HUES6 (cell line): ENCODE measurements around the gene RBM6.
"Not testable (repeated sequence)": the region's sequence is repeated elsewhere in the genome, so short reads cannot be mapped to it uniquely, and the experiment has no call there.

Source experiments
- H3K27ac ChIP-seq: 2 replicates; pipeline ENCODE4 v1.7.0; 2013; ENCODE audit warnings: low read depth, mild to moderate bottlenecking, low read length, inconsistent platforms
- H3K27me3 ChIP-seq: 2 replicates; pipeline ENCODE4 v1.6.1; 2013; ENCODE audit warnings: low read length; ENCODE audit not compliant: control insufficient read depth, insufficient read depth
- H3K36me3 ChIP-seq: 2 replicates; pipeline ENCODE4 v1.6.1; 2013; ENCODE audit warnings: low read length; ENCODE audit not compliant: control insufficient read depth, insufficient read depth
- H3K4me1 ChIP-seq: 2 replicates; pipeline ENCODE4 v1.6.1; 2013; ENCODE audit warnings: low read length; ENCODE audit not compliant: control insufficient read depth, insufficient read depth
- H3K4me3 ChIP-seq: 2 replicates; pipeline ENCODE4 v1.5.1; 2013; ENCODE audit warnings: low read depth, low read length
- H3K9ac ChIP-seq: one replicate; pipeline ENCODE4 v1.6.1; 2013; ENCODE audit warnings: mild to moderate bottlenecking, low read length
- H3K9me3 ChIP-seq: 2 replicates; pipeline ENCODE4 v1.6.1; 2013; ENCODE audit warnings: low read depth, low read length; ENCODE audit not compliant: control insufficient read depth, insufficient read depth

Gene RBM6

GRCh38 chr3:49924683-49925082 is 15.3 kb upstream of the RBM6 start:
- Histone ChIP-seq H3K36me3 (no peaks in the 10 kb centered on the region), H3K4me1 (peaks cover 6% of the 10 kb centered on the region), H3K27me3 (no peaks in the 10 kb centered on the region), H3K4me3 (no peak overlapping the region), H3K9me3 (no peaks in the 10 kb centered on the region), H3K9ac (no peak overlapping the region), H3K27ac (no peak overlapping the region)

GRCh38 chr3:49925485-49925884 is 14.5 kb upstream of the RBM6 start:
- peaks cover 13% of the 10 kb centered on the region for H3K4me1 ChIP-seq
- H3K9me3 ChIP-seq = no peaks in the 10 kb centered on the region
- no peaks in the 10 kb centered on the region for H3K27me3 ChIP-seq
- no peak overlapping the region for H3K9ac ChIP-seq
- no peak overlapping the region for H3K27ac ChIP-seq
- no peak overlapping the region for H3K4me3 ChIP-seq
- H3K36me3 ChIP-seq = no peaks in the 10 kb centered on the region

- Histone ChIP-seq H3K4me3 (no peak overlapping the region), H3K27ac (no peak overlapping the region), H3K9me3 (no peaks in the 10 kb centered on the region)
Observed at GRCh38 chr3:49926117-49926728, 13.7 kb upstream of the RBM6 start.

GRCh38 chr3:49927798-49928197 is 12.2 kb upstream of the RBM6 start:
- Histone ChIP-seq H3K36me3 (no peaks in the 10 kb centered on the region), H3K9me3 (no peaks in the 10 kb centered on the region), H3K27me3 (no peaks in the 10 kb centered on the region), H3K4me1 (peaks cover 22% of the 10 kb centered on the region), H3K4me3 (no peak overlapping the region), H3K9ac (no peak overlapping the region), H3K27ac (no peak overlapping the region)

More at GRCh38 chr3:49926117-49926728, 13.7 kb upstream of the RBM6 start:
- Histone ChIP-seq H3K27me3 (no peaks in the 10 kb centered on the region), H3K9ac (no peak overlapping the region), H3K4me1 (peaks cover 19% of the 10 kb centered on the region), H3K36me3 (no peaks in the 10 kb centered on the region)

- H3K4me3 ChIP-seq = peak overlapping the region; percentile 86; the same call in 1 of the 2 replicates
- no peaks in the 10 kb centered on the region for H3K9me3 ChIP-seq
- no peak overlapping the region for H3K27ac ChIP-seq
- no peaks in the 10 kb centered on the region for H3K36me3 ChIP-seq
- H3K9ac ChIP-seq = no peak overlapping the region
- H3K27me3 ChIP-seq = no peaks in the 10 kb centered on the region
- H3K4me1 ChIP-seq = peaks cover 22% of the 10 kb centered on the region
Observed at GRCh38 chr3:49928481-49929017, 11.4 kb upstream of the RBM6 start.

- peak within 1 kb of the TSS; percentile 68 for H3K9ac ChIP-seq
- H3K4me1 ChIP-seq = peaks cover 22% of the 10 kb centered on the region
- no peaks in the 10 kb centered on the region for H3K9me3 ChIP-seq
- peak within 1 kb of the TSS; percentile 86 for H3K4me3 ChIP-seq
- H3K27me3 ChIP-seq = no peaks in the 10 kb centered on the region
- no peak within 1 kb of the TSS; the same call in 1 of the 2 replicates for H3K27ac ChIP-seq
- H3K36me3 ChIP-seq = no peaks in the 10 kb centered on the region
Observed at GRCh38 chr3:49929291-49930167, 10.4 kb upstream of the RBM6 start, which contains the start of gene MON1A. TSS of gene MON1A (minus strand) at chr3:49929811. CDS start at chr3:49913346, 16,465 bp downstream.

- H3K27me3 ChIP-seq = no peaks in the 10 kb centered on the region
- H3K4me1 ChIP-seq = peaks cover 22% of the 10 kb centered on the region
- peak overlapping the region; percentile 68 for H3K9ac ChIP-seq
- no peak overlapping the region; the same call in 1 of the 2 replicates for H3K27ac ChIP-seq
- no peaks in the 10 kb centered on the region for H3K9me3 ChIP-seq
- no peaks in the 10 kb centered on the region for H3K36me3 ChIP-seq
- H3K4me3 ChIP-seq = peak overlapping the region; percentile 86
Observed at GRCh38 chr3:49930168-49930690, 9.7 kb upstream of the RBM6 start.

- peaks cover 22% of the 10 kb centered on the region for H3K4me1 ChIP-seq
- H3K9ac ChIP-seq = no peak overlapping the region
Observed at GRCh38 chr3:49930922-49931321, 9.0 kb upstream of the RBM6 start.

GRCh38 chr3:49932281-49932680 is 7.7 kb upstream of the RBM6 start:
- H3K36me3 ChIP-seq, H3K27me3 ChIP-seq, H3K9me3 ChIP-seq, H3K4me3 ChIP-seq, H3K27ac ChIP-seq, H3K9ac ChIP-seq: not testable (repeated sequence)
- H3K4me1 ChIP-seq = peaks cover 22% of the 10 kb centered on the region

More at GRCh38 chr3:49930922-49931321, 9.0 kb upstream of the RBM6 start:
- no peaks in the 10 kb centered on the region for H3K27me3 ChIP-seq
- H3K36me3 ChIP-seq = no peaks in the 10 kb centered on the region
- H3K9me3 ChIP-seq = no peaks in the 10 kb centered on the region
- H3K4me3 ChIP-seq = no peak overlapping the region
- H3K27ac ChIP-seq = no peak overlapping the region

- no peaks in the 10 kb centered on the region for H3K27me3 ChIP-seq
- no peaks in the 10 kb centered on the region for H3K36me3 ChIP-seq
- no peak overlapping the region for H3K27ac ChIP-seq
- no peaks in the 10 kb centered on the region for H3K4me1 ChIP-seq
- no peaks in the 10 kb centered on the region for H3K9me3 ChIP-seq
- H3K9ac ChIP-seq = no peak overlapping the region
- no peak overlapping the region for H3K4me3 ChIP-seq
Observed at GRCh38 chr3:49937090-49937489, 2.9 kb upstream of the RBM6 start.
